ENCODE data around the gene PTN.

DNA sequence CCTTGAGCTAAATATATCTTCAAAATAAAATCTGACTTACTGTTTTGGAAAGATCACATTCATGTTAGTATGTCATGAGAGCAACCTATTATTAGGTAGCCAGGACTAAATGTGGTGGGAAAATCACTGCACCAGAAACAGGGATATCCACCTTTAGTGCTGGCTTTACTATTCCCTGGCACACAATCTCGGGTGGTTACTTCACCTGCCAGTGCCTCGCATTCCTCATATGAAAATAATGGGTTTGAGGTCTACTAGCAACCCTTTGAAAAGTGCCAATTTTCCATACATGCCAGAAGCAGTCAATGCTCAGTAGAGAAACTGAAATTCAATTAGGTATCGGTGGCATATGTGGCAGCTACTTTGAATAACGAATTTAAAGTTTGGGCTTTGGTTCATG, 36.8 kb downstream of the PTN start:
- TF ChIP-seq, protein P1, sequence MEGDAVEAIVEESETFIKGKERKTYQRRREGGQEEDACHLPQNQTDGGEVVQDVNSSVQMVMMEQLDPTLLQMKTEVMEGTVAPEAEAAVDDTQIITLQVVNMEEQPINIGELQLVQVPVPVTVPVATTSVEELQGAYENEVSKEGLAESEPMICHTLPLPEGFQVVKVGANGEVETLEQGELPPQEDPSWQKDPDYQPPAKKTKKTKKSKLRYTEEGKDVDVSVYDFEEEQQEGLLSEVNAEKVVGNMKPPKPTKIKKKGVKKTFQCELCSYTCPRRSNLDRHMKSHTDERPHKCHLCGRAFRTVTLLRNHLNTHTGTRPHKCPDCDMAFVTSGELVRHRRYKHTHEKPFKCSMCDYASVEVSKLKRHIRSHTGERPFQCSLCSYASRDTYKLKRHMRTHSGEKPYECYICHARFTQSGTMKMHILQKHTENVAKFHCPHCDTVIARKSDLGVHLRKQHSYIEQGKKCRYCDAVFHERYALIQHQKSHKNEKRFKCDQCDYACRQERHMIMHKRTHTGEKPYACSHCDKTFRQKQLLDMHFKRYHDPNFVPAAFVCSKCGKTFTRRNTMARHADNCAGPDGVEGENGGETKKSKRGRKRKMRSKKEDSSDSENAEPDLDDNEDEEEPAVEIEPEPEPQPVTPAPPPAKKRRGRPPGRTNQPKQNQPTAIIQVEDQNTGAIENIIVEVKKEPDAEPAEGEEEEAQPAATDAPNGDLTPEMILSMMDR (IDR thresholded peaks at IDR 0.05): no peak
- TF ChIP-seq EZH2 (IDR thresholded peaks at IDR 0.05): no peak
- no peak for TF ChIP-seq EZH2phosphoT487 (IDR thresholded peaks at IDR 0.05)
